HG02973 (cell line): ENCODE data around the gene TMEM89.

ENCODE experiments used
- ATAC-seq: cut with Tn5 transposase; IDR thresholded peaks from one replicate; pipeline ENCODE4 v1.9.1; 2021; ENCODE audit warnings: moderate library complexity; ENCODE audit not compliant: unreplicated experiment

TMEM89 gene, protein sequence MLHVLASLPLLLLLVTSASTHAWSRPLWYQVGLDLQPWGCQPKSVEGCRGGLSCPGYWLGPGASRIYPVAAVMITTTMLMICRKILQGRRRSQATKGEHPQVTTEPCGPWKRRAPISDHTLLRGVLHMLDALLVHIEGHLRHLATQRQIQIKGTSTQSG

DNA sequence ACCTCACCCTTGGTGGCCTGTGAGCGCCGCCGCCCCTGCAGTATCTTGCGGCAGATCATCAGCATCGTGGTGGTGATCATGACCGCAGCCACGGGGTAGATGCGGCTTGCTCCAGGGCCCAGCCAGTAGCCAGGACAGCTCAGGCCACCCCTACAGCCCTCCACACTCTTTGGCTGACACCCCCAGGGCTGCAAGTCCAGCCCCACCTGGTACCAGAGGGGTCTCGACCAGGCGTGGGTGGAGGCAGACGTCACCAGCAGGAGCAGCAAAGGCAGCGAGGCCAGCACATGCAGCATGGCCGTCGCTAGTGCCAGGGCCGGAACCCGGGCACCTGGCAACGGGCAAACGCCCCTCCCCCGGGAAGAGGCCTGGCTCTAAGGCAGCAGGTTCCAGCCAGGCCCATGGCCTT lies at the start of gene TMEM89:
TMEM89 (minus strand) TSS at position 309 of the 409 bp plus-strand sequence; CDS start at position 296, 13 bp downstream.
- ATAC-seq, result no peak

DNA sequence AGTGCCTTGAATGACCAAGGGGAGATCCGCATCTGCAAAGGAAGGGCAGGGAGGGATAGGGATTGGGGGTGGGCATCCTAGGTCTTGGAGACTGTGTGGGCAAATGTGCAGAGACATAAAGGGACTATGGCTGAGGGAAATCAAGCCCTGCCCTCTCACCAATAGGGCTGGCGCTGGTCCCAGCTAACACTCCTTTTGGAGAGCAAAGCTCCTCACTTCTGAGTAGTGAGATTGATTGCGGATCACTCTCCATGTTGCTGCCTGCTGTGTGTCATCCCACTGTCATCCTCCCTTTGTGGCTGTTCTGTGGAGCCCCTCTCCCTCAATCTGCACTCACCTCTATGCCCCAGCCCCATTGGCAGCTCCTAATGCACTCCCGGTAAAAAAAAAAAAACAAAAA lies 43.4 kb upstream of the TMEM89 start:
- ATAC-seq, result no peak

GRCh38 chr3:48664313-48664644 lies 42.7 kb upstream of the TMEM89 start:
- ATAC-seq, result no peak

GRCh38 chr3:48663489-48664312 lies 42.1 kb upstream of the TMEM89 start:
- ATAC-seq, result peak; percentile 71

- no peak for ATAC-seq
Measured at GRCh38 chr3:48662753-48663488, 41.4 kb upstream of the TMEM89 start, which contains the start of gene CELSR3. TSS of gene CELSR3 (minus strand) at chr3:48662886. CDS start at chr3:48662634, 252 bp downstream.

DNA sequence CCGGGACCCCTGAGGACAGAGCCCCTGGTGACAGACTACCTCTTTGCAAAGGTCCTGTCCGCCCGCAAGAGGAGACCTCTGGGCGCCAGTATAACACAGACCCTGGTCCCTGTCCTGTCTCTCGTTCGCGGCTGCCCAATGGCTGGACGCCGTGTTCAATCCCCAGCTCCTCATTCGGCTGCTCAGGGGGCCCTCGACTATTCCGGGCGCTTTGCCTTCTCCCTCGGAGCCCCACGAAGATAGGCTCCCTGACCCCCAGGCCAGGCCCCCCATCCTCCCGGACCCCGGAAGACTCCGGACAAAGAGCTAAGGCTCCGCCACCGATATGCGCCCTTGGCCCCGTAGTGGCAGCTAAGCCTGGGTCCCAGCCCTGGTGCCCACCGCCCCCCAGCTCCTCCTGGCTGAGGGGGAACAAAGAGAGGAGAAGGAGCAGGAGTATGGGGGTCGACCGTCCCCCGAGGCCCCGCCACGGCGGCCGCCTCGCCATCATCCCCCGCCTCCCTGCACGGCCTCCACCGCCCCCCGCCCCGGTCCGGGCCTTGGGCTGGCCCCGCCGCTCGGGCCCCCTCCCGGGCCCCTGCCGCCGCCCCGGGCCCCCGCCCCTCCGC lies 40.7 kb upstream of the TMEM89 start:
- no peak for ATAC-seq

DNA sequence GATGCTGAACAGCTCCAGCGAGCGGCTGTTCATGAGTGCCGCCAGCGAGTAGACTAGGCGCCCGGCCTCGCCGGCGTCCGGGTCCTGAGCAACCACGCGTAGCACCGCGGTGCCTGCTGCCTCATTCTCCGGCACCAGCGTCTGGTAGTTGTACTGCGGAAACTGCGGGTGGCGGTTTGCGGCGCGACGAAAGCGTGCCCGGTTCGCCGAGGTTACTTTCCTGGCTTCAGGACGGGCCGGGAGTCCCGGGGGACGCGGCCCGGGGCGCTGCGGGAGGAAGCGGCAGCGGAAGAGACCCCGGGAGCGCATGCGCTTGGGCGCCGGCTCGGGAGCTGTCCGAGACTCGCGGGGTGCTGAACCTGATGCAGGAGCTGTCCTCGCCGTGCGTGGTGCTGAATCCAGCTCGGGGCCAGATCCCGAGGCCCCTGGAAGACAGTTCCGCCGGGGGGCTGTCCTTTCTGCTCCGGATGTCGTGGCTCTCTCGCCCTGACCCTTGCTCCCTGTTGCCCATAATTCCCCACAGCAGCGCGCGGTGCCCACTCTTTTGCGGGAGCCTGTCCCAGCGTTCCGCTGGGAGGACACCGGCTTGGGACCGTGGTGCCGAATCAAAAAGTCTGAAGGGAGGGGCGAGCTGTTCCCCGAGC lies 40.1 kb upstream of the TMEM89 start:
- ATAC-seq, result no peak

- no peak for ATAC-seq
Measured at GRCh38 chr3:48660800-48661400, 39.3 kb upstream of the TMEM89 start.

DNA sequence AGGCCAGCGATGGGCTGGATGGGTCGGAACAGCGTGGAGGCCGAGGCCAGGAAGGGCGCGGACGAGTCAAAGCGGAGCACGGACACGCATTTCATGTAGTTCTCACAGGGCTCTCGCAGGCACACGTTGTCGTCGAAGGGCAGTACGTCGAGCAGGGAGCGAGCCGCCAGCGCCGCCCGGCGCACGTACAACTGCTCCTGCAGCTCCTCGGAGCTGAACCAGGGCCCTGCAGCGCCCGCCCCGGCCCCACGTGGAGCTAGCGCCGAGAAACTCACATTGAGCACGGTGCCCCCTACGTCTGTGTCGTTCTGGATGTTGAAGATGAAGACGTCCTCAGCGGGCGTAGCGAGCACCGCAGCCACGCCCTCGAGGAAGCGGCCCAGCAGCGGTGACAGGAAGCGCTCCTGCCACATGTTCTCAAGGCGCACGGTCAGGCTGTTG lies 35.3 kb upstream of the TMEM89 start:
- no peak for ATAC-seq

GRCh38 chr3:48656061-48656840 lies 34.7 kb upstream of the TMEM89 start:
- peak; percentile 39 for ATAC-seq

DNA sequence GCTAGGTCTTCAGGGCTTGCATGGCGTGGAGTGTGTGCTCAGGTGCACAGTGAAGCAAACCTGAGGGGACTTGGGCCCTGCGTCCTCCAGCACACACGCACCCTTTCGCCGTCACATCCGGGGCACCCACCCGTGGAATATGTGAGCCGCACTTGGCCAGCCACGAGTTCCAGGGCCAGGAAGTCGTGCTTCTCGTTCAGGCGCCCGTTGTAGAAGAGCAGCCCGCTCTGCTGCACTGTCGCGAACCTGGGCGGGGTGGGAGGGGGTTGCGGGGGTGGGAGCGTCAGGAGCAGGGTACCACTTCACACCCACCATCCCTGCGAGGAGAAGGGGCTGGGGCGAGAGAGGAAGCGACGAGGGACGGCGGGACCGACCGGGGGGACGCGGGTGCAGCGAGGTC lies 34.0 kb upstream of the TMEM89 start:
- no peak for ATAC-seq

- ATAC-seq, result no peak
Measured at GRCh38 chr3:48655063-48655462, 33.5 kb upstream of the TMEM89 start.

DNA sequence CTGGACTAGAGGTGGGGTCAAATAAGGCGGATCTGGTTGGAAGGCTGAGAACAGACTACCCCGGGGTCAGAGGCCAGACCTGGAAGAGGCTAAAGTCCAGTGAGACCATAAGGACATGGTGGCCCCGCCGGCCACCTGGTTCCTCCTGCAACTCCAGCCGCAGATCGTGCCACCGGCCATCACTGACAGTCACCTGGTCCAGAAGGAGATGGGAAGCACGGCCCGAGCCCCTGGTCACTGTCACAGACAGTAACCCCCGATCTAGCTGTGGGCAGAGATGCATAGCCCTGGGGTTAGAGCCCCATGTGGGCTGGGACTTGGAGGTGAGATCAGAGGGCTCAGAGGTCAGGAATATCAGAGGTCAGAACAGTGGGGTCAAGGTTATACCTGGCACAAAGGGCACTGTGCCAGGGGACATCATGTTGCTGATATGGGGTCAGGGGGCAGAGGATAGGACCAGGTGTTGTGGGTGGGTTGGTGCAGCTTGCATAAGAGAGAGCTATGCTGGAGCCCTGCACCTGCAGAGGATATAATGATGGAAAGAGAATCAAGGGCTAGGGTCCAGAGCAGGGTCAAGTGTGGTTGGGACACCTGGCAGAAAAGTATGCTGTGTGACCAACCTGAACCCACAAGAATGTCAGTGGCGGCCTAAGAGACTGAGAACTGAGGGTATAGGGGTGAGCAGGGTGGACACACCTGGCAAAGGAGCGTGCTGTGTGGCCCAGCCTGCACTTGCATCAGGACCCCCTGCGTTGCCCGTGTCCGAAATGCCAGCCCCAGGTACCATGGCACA lies 31.6 kb upstream of the TMEM89 start:
- no peak for ATAC-seq

GRCh38 chr3:48651771-48652170 lies 30.2 kb upstream of the TMEM89 start:
- ATAC-seq, result no peak

DNA sequence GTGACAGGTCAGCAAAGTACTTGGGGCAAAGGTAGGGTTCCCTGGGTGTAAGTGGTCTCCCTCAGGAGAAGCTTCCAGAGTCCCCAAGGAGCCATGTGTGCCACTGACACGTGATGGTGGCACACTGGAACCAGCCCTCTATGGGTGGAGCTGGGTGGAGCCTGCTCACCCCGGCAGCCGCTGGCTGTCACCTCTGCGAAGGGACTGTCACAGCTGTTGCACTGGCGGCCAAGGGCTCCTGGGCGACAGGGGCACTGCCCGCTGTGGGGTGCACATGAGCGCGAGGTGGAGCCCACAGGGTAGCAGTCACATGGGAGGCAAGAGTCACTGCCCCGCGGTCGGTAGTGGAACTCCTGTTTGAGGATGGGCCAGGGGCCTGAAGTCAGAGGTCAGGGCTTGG lies 29.2 kb upstream of the TMEM89 start:
- no peak for ATAC-seq

DNA sequence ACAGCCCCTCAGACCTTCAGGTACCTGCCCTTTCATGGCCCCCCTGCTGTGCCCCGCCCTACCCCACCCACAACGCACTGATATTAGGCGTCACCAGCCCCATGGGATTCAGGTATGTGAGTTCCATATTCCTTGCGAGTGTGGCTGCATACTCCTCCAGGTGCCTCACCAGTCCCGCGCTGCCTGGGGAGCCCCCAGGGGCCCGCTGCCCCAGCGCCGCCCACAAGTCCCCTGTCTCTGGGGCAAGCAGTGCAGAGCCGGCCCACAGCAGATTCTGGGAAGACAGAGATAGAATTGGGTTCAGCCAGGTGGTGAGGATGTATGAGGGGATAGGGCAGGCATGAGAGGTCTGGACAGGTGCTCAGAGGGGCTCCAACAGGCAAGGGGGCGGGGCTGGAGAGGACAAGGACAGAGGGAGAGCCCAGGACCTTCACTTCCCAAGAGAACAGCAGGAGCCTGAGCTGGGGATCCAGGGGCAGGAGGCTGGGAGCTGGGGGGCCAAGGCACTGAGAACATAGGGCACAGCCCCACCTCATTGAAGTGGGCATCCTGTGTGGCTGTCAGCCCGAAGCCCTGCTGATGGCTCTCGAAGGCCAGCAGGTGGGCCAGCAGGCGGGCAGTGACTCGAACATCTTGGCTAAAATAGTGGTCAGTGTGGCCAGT lies 26.8 kb upstream of the TMEM89 start:
- ATAC-seq, result no peak

GRCh38 chr3:48647714-48648113 lies 26.1 kb upstream of the TMEM89 start:
- ATAC-seq, result no peak
